ENCODE data around the gene CYTH3. TPM values are rescaled to one million over a fixed set of nuclear protein-coding genes. Genes with fewer than 3 reads are reported as not detected.

The CYTH3 gene, protein sequence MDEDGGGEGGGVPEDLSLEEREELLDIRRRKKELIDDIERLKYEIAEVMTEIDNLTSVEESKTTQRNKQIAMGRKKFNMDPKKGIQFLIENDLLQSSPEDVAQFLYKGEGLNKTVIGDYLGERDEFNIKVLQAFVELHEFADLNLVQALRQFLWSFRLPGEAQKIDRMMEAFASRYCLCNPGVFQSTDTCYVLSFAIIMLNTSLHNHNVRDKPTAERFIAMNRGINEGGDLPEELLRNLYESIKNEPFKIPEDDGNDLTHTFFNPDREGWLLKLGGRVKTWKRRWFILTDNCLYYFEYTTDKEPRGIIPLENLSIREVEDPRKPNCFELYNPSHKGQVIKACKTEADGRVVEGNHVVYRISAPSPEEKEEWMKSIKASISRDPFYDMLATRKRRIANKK
- 26.0 and 26.9 TPM in 2 replicates for total RNA-seq

DNA sequence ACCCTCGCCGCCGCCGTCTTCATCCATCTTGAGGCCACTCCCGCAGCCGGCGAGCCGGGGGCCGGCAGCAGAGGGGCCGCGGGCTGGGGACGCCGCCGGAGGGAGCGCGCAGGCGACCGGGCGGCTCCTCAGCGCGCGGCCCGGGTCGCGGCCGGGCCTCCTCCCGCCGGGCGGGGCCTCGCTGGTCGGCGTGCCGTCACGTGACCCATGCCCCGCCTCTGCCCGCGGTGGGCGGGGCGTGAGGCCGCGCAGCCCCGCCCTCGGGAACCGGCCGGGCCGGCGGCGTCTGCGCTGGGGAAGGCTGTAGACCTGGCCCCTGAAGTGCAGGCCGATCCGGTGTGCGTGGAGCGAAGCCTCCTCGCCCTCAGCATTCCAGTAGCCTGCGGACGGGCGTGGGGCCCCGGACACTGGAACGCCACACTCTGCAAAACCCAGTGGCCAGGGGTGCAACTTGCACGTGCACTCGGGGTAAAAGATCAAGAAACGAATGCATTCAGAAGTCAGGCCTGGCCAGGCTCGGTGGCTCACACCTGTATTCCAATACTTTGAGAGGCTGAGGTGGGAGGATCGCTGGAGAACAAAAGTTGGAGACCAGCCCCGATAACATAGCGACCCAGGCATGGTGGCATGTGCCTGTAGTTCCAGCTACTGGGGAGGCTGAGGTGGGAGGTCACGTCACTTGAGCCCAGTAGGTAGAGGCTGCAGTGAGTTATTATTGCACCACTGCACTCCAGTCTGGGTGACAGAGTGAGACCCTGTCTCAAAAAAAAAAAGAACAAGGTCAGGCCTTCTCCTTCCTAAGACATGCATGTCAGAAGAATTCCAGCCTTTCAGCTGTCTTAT is at the start of gene CYTH3:
TSS of gene CYTH3 (minus strand) at position 144 of the 843 bp plus-strand sequence. CDS start at position 27, 117 bp downstream.

Other genes with a start within 250 kb of the CYTH3 start
- gene ANKRD61, start 241.2 kb downstream of the CYTH3 start, total RNA-seq: 0.15 TPM in 1 of 2 replicates, not detected in the other
- gene EIF2AK1, start 213.4 kb downstream of the CYTH3 start, total RNA-seq: 179 and 216 TPM in 2 replicates
- gene USP42, start 167.7 kb downstream of the CYTH3 start, total RNA-seq: 3.2 and 3.3 TPM in 2 replicates
- 12.8 and 15.9 TPM in 2 replicates for gene FAM220A, start 76.3 kb upstream of the CYTH3 start, total RNA-seq
- gene RAC1, start 101.9 kb upstream of the CYTH3 start, total RNA-seq: 138 and 149 TPM in 2 replicates
- 9.4 and 11.6 TPM in 2 replicates for gene DAGLB, start 175.3 kb upstream of the CYTH3 start, total RNA-seq
- gene KDELR2, start 211.5 kb upstream of the CYTH3 start, total RNA-seq: 151 and 164 TPM in 2 replicates

Data from bronchus fibroblast of lung (primary cell).